ENCODE measurements around the gene SLC35F3. TPM values are rescaled to one million over a fixed set of nuclear protein-coding genes. Genes with fewer than 3 reads are reported as not detected.

Gene SLC35F3
- total RNA-seq, 1 experiment from 2014 or later, result 0.94 TPM

DNA sequence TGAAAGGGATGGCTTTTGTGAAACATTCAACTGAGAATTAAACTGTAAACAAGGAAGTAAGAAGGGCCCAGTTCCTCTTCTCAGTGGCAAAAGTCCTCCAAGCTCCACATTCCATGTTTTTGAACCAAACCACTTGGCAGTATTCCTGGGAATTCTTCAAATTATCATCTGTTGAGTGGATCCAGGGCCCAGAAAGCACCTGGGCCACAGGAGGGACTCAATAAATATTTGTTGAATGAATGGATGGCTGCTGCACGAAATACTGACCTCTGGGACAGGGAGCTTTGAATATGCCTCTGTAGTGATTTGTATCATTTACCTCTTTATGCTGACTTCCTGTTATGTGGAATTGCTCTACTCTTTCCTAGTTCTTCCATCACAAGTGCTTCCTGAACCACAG, 4.7 kb downstream of the SLC35F3 start:
- POLR2A ChIA-PET, result no interaction called here
- Mint-ChIP-seq H3K27me3 (ENCODE audit: low read depth) (peaks cover 38% of the 10 kb centered on the region), H3K36me3 (no peaks in the 10 kb centered on the region), H3K4me3 (no peak overlapping the region), H3K9me3 (no peaks in the 10 kb centered on the region), H3K4me1 (peaks cover 8% of the 10 kb centered on the region), H3K27ac (no peak overlapping the region)
- DNase-seq (ENCODE audit: low spot score) (no peak), ATAC-seq (no peak)
- CTCF ChIA-PET, result interaction anchor here (1.4 to 1.6 kb wide), 2 partner anchors 157 to 215 kb away, joined by 3 to 4 read pairs; no protein-coding TSS in a partner anchor
- no peak for TF ChIP-seq RELA (CRISPR knock-in tag; IDR thresholded peaks at IDR 0.05; ENCODE audit: borderline replicate concordance)
- TF ChIP-seq, protein P1, sequence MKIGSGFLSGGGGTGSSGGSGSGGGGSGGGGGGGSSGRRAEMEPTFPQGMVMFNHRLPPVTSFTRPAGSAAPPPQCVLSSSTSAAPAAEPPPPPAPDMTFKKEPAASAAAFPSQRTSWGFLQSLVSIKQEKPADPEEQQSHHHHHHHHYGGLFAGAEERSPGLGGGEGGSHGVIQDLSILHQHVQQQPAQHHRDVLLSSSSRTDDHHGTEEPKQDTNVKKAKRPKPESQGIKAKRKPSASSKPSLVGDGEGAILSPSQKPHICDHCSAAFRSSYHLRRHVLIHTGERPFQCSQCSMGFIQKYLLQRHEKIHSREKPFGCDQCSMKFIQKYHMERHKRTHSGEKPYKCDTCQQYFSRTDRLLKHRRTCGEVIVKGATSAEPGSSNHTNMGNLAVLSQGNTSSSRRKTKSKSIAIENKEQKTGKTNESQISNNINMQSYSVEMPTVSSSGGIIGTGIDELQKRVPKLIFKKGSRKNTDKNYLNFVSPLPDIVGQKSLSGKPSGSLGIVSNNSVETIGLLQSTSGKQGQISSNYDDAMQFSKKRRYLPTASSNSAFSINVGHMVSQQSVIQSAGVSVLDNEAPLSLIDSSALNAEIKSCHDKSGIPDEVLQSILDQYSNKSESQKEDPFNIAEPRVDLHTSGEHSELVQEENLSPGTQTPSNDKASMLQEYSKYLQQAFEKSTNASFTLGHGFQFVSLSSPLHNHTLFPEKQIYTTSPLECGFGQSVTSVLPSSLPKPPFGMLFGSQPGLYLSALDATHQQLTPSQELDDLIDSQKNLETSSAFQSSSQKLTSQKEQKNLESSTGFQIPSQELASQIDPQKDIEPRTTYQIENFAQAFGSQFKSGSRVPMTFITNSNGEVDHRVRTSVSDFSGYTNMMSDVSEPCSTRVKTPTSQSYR (CRISPR knock-in tag; IDR thresholded peaks at IDR 0.05), result no peak
- no peak for TF ChIP-seq ELF4 (CRISPR knock-in tag; IDR thresholded peaks at IDR 0.05; ENCODE audit: low read depth)

DNA sequence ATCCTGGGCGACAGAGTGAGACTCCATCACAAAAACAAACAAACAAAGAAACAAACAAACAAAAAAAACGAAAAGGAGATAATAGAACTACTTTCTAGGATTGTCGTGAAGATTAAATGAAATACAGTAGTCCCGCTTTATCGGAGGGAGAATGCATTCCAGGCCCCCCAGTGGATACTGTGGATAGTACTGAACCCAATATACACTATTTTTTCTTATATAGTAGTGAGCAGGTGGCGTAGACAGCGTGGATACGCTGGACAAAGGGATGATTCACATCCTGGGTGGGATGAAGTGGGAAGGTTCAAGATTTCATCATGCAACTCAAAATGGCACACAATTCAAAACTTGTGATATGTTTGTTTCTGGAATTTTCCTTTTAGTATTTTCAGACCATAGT, 8.0 kb downstream of the SLC35F3 start:
- Mint-ChIP-seq H3K36me3 (peaks cover 18% of the 10 kb centered on the region), H3K27ac (no peak overlapping the region), H3K4me3 (no peak overlapping the region), H3K9me3 (peaks cover 19% of the 10 kb centered on the region), H3K4me1 (peaks cover 8% of the 10 kb centered on the region), H3K27me3 (ENCODE audit: low read depth) (peaks cover 9% of the 10 kb centered on the region)
- DNase-seq (ENCODE audit: low spot score) (no peak), ATAC-seq (no peak)
- ChIA-PET CTCF (interaction anchor here (2.1 kb wide), 1 partner anchor 8 kb away, joined by 8 read pairs; the partner anchor contains the start of gene SLC35F3), POLR2A (no interaction called here)
- no peak for TF ChIP-seq GRHL2 (CRISPR knock-in tag; IDR thresholded peaks at IDR 0.05; ENCODE audit: insufficient replicate concordance, severe bottlenecking)

DNA sequence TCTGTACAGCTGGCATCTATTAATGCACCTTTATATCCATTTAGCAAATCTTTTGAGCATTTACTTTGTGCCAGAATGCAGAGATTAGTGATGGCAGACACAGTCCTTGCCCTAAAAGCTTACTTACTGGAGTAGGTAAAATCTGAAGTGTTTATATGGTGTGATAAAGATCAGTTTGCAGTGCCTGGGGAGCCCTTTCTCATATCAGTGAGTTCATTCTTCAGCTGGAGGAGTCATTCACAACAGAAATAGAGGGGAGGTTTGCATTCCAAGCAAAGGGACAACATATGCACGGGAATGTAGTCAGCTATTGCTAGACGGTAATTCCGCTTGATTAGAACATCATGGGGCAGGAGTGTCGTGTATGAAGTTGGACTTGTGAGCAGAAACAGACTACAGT, 8.4 kb downstream of the SLC35F3 start:
- ChIA-PET CTCF (interaction anchor here (2.1 kb wide), 1 partner anchor 8 kb away, joined by 8 read pairs; the partner anchor contains the start of gene SLC35F3), POLR2A (no interaction called here)
- ATAC-seq, result no peak
- Mint-ChIP-seq H3K36me3 (peaks cover 18% of the 10 kb centered on the region), H3K27me3 (ENCODE audit: low read depth) (peaks cover 5% of the 10 kb centered on the region), H3K4me3 (no peak overlapping the region), H3K4me1 (peaks cover 9% of the 10 kb centered on the region), H3K9me3 (peaks cover 19% of the 10 kb centered on the region), H3K27ac (no peak overlapping the region)
- no peak for DNase-seq (ENCODE audit: low spot score)
- TF ChIP-seq NR1H2 (CRISPR knock-in tag; IDR thresholded peaks at IDR 0.05) (no peak), TCF7 (CRISPR knock-in tag; IDR thresholded peaks at IDR 0.05; ENCODE audit: low read depth) (no peak), NFATC4 (CRISPR knock-in tag; IDR thresholded peaks at IDR 0.05) (no peak), ZNF219 (CRISPR knock-in tag; IDR thresholded peaks at IDR 0.05; ENCODE audit: borderline replicate concordance) (no peak)
- TF ChIP-seq, protein P2, sequence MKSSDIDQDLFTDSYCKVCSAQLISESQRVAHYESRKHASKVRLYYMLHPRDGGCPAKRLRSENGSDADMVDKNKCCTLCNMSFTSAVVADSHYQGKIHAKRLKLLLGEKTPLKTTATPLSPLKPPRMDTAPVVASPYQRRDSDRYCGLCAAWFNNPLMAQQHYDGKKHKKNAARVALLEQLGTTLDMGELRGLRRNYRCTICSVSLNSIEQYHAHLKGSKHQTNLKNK (CRISPR knock-in tag; IDR thresholded peaks at IDR 0.05), result no peak
- TF ChIP-seq, protein P3, sequence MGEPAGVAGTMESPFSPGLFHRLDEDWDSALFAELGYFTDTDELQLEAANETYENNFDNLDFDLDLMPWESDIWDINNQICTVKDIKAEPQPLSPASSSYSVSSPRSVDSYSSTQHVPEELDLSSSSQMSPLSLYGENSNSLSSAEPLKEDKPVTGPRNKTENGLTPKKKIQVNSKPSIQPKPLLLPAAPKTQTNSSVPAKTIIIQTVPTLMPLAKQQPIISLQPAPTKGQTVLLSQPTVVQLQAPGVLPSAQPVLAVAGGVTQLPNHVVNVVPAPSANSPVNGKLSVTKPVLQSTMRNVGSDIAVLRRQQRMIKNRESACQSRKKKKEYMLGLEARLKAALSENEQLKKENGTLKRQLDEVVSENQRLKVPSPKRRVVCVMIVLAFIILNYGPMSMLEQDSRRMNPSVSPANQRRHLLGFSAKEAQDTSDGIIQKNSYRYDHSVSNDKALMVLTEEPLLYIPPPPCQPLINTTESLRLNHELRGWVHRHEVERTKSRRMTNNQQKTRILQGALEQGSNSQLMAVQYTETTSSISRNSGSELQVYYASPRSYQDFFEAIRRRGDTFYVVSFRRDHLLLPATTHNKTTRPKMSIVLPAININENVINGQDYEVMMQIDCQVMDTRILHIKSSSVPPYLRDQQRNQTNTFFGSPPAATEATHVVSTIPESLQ (CRISPR knock-in tag; IDR thresholded peaks at IDR 0.05), result no peak
- TF ChIP-seq, protein P4, sequence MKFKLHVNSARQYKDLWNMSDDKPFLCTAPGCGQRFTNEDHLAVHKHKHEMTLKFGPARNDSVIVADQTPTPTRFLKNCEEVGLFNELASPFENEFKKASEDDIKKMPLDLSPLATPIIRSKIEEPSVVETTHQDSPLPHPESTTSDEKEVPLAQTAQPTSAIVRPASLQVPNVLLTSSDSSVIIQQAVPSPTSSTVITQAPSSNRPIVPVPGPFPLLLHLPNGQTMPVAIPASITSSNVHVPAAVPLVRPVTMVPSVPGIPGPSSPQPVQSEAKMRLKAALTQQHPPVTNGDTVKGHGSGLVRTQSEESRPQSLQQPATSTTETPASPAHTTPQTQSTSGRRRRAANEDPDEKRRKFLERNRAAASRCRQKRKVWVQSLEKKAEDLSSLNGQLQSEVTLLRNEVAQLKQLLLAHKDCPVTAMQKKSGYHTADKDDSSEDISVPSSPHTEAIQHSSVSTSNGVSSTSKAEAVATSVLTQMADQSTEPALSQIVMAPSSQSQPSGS (CRISPR knock-in tag; IDR thresholded peaks at IDR 0.05; ENCODE audit: borderline replicate concordance, low read depth), result no peak
- TF ChIP-seq, protein P5, sequence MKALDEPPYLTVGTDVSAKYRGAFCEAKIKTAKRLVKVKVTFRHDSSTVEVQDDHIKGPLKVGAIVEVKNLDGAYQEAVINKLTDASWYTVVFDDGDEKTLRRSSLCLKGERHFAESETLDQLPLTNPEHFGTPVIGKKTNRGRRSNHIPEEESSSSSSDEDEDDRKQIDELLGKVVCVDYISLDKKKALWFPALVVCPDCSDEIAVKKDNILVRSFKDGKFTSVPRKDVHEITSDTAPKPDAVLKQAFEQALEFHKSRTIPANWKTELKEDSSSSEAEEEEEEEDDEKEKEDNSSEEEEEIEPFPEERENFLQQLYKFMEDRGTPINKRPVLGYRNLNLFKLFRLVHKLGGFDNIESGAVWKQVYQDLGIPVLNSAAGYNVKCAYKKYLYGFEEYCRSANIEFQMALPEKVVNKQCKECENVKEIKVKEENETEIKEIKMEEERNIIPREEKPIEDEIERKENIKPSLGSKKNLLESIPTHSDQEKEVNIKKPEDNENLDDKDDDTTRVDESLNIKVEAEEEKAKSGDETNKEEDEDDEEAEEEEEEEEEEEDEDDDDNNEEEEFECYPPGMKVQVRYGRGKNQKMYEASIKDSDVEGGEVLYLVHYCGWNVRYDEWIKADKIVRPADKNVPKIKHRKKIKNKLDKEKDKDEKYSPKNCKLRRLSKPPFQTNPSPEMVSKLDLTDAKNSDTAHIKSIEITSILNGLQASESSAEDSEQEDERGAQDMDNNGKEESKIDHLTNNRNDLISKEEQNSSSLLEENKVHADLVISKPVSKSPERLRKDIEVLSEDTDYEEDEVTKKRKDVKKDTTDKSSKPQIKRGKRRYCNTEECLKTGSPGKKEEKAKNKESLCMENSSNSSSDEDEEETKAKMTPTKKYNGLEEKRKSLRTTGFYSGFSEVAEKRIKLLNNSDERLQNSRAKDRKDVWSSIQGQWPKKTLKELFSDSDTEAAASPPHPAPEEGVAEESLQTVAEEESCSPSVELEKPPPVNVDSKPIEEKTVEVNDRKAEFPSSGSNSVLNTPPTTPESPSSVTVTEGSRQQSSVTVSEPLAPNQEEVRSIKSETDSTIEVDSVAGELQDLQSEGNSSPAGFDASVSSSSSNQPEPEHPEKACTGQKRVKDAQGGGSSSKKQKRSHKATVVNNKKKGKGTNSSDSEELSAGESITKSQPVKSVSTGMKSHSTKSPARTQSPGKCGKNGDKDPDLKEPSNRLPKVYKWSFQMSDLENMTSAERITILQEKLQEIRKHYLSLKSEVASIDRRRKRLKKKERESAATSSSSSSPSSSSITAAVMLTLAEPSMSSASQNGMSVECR (CRISPR knock-in tag; IDR thresholded peaks at IDR 0.05; ENCODE audit: borderline replicate concordance), result no peak
- TF ChIP-seq, protein P6, sequence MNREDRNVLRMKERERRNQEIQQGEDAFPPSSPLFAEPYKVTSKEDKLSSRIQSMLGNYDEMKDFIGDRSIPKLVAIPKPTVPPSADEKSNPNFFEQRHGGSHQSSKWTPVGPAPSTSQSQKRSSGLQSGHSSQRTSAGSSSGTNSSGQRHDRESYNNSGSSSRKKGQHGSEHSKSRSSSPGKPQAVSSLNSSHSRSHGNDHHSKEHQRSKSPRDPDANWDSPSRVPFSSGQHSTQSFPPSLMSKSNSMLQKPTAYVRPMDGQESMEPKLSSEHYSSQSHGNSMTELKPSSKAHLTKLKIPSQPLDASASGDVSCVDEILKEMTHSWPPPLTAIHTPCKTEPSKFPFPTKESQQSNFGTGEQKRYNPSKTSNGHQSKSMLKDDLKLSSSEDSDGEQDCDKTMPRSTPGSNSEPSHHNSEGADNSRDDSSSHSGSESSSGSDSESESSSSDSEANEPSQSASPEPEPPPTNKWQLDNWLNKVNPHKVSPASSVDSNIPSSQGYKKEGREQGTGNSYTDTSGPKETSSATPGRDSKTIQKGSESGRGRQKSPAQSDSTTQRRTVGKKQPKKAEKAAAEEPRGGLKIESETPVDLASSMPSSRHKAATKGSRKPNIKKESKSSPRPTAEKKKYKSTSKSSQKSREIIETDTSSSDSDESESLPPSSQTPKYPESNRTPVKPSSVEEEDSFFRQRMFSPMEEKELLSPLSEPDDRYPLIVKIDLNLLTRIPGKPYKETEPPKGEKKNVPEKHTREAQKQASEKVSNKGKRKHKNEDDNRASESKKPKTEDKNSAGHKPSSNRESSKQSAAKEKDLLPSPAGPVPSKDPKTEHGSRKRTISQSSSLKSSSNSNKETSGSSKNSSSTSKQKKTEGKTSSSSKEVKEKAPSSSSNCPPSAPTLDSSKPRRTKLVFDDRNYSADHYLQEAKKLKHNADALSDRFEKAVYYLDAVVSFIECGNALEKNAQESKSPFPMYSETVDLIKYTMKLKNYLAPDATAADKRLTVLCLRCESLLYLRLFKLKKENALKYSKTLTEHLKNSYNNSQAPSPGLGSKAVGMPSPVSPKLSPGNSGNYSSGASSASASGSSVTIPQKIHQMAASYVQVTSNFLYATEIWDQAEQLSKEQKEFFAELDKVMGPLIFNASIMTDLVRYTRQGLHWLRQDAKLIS (CRISPR knock-in tag; IDR thresholded peaks at IDR 0.05; ENCODE audit: borderline replicate concordance), result no peak
- TF ChIP-seq, protein P7, sequence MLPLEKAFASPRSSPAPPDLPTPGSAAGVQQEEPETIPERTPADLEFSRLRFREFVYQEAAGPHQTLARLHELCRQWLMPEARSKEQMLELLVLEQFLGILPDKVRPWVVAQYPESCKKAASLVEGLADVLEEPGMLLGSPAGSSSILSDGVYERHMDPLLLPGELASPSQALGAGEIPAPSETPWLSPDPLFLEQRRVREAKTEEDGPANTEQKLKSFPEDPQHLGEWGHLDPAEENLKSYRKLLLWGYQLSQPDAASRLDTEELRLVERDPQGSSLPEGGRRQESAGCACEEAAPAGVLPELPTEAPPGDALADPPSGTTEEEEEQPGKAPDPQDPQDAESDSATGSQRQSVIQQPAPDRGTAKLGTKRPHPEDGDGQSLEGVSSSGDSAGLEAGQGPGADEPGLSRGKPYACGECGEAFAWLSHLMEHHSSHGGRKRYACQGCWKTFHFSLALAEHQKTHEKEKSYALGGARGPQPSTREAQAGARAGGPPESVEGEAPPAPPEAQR (CRISPR knock-in tag; IDR thresholded peaks at IDR 0.05), result no peak
